ENCODE results near the gene USP6NL. TPM values are rescaled to one million over a fixed set of nuclear protein-coding genes. Genes with fewer than 3 reads are reported as not detected.

The USP6NL gene
- total RNA-seq, 1 experiment from 2014 or later = 35.6 TPM

DNA sequence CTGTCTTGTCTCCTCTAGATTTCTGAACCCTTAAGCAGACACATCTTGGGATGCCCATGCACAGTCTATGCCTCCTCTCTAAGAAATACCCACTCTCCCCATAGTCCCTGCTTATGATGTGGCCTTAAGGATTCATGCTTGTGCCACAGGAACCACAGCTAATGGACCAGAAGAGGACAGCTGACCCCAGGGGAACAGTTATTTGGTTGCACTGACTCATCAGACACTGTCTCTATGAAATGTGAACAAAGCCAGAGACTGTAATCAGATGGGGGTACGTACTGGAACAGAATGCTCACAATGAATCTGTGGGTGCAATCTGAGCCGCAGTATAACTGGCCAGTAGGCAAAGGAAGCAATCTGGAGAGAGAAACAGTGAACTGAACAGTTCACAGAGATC lies 121.9 kb downstream of the USP6NL start:
- peaks cover 16% of the 10 kb centered on the region for H3K36me3 Mint-ChIP-seq (ENCODE audit: insufficient read depth, unreplicated experiment)

DNA sequence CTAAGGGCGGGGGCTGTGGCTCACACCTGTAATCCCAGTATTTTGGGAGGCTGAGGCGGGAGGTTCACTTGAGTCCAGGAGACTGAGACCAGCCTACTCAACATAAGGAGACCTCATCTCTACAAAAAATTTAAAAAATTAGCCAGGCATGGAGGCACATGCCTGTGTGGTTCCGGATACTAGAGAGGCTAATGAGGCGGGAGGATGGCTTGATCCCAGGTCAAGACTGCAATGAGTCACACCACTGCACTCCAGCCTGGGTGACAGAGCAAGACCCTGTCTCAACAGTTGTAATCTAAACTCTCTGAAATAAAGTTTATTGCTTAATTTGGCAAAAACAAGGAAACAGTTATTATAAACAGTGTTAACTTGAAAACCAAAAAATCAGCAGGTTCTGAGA lies 123.3 kb downstream of the USP6NL start:
- Mint-ChIP-seq H3K4me3 (ENCODE audit: unreplicated experiment) (no peak overlapping the region), H3K4me1 (ENCODE audit: low read depth, unreplicated experiment) (no peaks in the 10 kb centered on the region), H3K36me3 (ENCODE audit: insufficient read depth, unreplicated experiment) (peaks cover 21% of the 10 kb centered on the region), H3K27me3 (ENCODE audit: insufficient read depth, unreplicated experiment) (no peaks in the 10 kb centered on the region), H3K27ac (ENCODE audit: unreplicated experiment) (no peak overlapping the region), H3K9me3 (ENCODE audit: unreplicated experiment) (no peaks in the 10 kb centered on the region)
- Histone ChIP-seq H3K36me3 (ENCODE audit: control insufficient read depth, insufficient read depth, low read length) (no peaks in the 10 kb centered on the region), H3K4me3 (ENCODE audit: low read depth, low read length) (no peak overlapping the region), H3K4me1 (no peaks in the 10 kb centered on the region), H3K27me3 (replicated peaks; ENCODE audit: control insufficient read depth, insufficient read depth, low read length) (no peaks in the 10 kb centered on the region), H3K9me3 (no peaks in the 10 kb centered on the region)
- intact Hi-C loops (cut with micrococcal nuclease; ENCODE audit: unreplicated experiment) = no loop called here
- BruUV-seq (replicated peaks) = no TSS peak
- POLR2A ChIA-PET = no interaction called here
- CTCF ChIA-PET = no interaction called here
- TF ChIP-seq, protein P1, sequence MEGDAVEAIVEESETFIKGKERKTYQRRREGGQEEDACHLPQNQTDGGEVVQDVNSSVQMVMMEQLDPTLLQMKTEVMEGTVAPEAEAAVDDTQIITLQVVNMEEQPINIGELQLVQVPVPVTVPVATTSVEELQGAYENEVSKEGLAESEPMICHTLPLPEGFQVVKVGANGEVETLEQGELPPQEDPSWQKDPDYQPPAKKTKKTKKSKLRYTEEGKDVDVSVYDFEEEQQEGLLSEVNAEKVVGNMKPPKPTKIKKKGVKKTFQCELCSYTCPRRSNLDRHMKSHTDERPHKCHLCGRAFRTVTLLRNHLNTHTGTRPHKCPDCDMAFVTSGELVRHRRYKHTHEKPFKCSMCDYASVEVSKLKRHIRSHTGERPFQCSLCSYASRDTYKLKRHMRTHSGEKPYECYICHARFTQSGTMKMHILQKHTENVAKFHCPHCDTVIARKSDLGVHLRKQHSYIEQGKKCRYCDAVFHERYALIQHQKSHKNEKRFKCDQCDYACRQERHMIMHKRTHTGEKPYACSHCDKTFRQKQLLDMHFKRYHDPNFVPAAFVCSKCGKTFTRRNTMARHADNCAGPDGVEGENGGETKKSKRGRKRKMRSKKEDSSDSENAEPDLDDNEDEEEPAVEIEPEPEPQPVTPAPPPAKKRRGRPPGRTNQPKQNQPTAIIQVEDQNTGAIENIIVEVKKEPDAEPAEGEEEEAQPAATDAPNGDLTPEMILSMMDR (IDR thresholded peaks at IDR 0.05; ENCODE audit: insufficient read depth in 1 of 2, low read depth in 1 of 2, low read length in 1 of 2, severe bottlenecking in 1 of 2, unreplicated experiment in 1 of 2) = no peak
- no peak for DNase-seq

More for the DNA sequence above, 121.9 kb downstream of the USP6NL start:
- H3K36me3 ChIP-seq (ENCODE audit: control insufficient read depth, insufficient read depth, low read length) = no peaks in the 10 kb centered on the region
- no peak for DNase-seq
- no peak overlapping the region for H3K4me3 ChIP-seq (ENCODE audit: low read depth, low read length)
- TF ChIP-seq, protein P1 (IDR thresholded peaks at IDR 0.05; ENCODE audit: insufficient read depth in 1 of 2, low read depth in 1 of 2, low read length in 1 of 2, severe bottlenecking in 1 of 2, unreplicated experiment in 1 of 2) = no peak
- H3K27me3 ChIP-seq (replicated peaks; ENCODE audit: control insufficient read depth, insufficient read depth, low read length) = no peaks in the 10 kb centered on the region
- Mint-ChIP-seq H3K4me3 (ENCODE audit: unreplicated experiment) (no peak overlapping the region), H3K9me3 (ENCODE audit: unreplicated experiment) (no peaks in the 10 kb centered on the region), H3K27me3 (ENCODE audit: insufficient read depth, unreplicated experiment) (no peaks in the 10 kb centered on the region), H3K4me1 (ENCODE audit: low read depth, unreplicated experiment) (no peaks in the 10 kb centered on the region), H3K27ac (ENCODE audit: unreplicated experiment) (no peak overlapping the region)
- intact Hi-C loops (cut with micrococcal nuclease; ENCODE audit: unreplicated experiment) = no loop called here
- BruUV-seq (replicated peaks) = no TSS peak
- CTCF ChIA-PET = no interaction called here
- no peaks in the 10 kb centered on the region for H3K9me3 ChIP-seq
- no peaks in the 10 kb centered on the region for H3K4me1 ChIP-seq
- POLR2A ChIA-PET = no interaction called here

DNA sequence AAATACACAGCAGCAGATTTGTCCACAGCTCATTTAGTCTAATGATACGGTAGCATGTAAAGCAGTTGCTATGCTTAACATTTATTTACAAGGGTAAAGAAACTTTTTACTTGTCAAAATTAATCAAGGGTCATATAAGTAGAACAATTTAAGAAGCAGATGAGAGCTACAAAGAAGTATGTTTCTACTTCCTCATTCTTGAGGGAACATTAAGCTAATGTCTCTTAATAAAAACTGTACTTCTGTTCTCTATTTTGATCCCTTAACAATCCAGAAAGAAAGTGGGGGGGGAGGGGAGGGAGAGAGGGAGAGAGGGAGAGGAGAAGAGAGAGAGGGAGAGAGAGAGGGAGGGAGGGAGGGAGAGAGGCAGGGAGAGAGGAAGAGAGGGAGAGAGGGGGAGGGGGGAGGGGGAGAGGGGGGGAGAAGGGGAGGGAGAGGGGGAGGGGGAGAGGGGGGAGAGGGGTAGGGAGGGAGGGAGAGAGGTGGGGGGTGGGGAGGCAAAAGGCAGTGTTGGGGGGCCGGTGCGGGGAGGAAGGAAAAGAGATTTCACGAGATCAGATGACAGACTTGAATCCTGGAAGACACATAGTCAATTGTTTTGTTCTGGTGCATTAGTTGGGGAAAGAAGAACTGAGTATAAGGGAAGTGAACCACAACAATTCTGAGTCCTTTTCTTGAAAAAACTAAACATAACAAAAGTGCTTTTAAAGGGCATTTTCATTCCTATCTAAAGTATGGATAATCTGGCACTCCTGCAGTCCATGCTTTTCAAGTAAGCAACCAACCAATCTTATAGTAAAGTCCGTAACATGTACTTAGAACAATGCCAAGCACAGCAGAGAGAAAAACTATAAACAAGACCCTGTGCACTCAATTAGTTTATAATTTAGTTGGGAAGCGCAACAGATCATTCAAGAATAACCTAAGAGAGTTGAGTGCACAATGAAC lies 128.0 kb downstream of the USP6NL start:
- no peaks in the 10 kb centered on the region for H3K27me3 Mint-ChIP-seq (ENCODE audit: insufficient read depth, unreplicated experiment)
- ChIA-PET POLR2A (interaction anchor here (0.8 kb wide), 1 partner anchor 663 kb away, joined by 5 read pairs; no protein-coding TSS in a partner anchor), CTCF (no interaction called here)
- DNase-seq = no peak
- H3K4me3 ChIP-seq (ENCODE audit: low read depth, low read length) = no peak overlapping the region
- H3K36me3 Mint-ChIP-seq (ENCODE audit: insufficient read depth, unreplicated experiment) = peaks cover 32% of the 10 kb centered on the region
- TF ChIP-seq, protein P1 (IDR thresholded peaks at IDR 0.05; ENCODE audit: insufficient read depth in 1 of 2, low read depth in 1 of 2, low read length in 1 of 2, severe bottlenecking in 1 of 2, unreplicated experiment in 1 of 2) = no peak
- BruUV-seq (replicated peaks) = no TSS peak
- no peaks in the 10 kb centered on the region for H3K4me1 ChIP-seq
- intact Hi-C loops (cut with micrococcal nuclease; ENCODE audit: unreplicated experiment) = no loop called here
- no peak overlapping the region for H3K27ac Mint-ChIP-seq (ENCODE audit: unreplicated experiment)
- H3K4me3 Mint-ChIP-seq (ENCODE audit: unreplicated experiment) = no peak overlapping the region
- H3K4me1 Mint-ChIP-seq (ENCODE audit: low read depth, unreplicated experiment) = peaks cover 6% of the 10 kb centered on the region
- H3K9me3 Mint-ChIP-seq (ENCODE audit: unreplicated experiment) = no peaks in the 10 kb centered on the region
- H3K9me3 ChIP-seq = no peaks in the 10 kb centered on the region
- no peaks in the 10 kb centered on the region; the same call in 1 of the 2 replicates for H3K36me3 ChIP-seq (ENCODE audit: control insufficient read depth, insufficient read depth, low read length)
- H3K27me3 ChIP-seq (replicated peaks; ENCODE audit: control insufficient read depth, insufficient read depth, low read length) = no peaks in the 10 kb centered on the region

Data from Caco-2 (cell line).